Activated CD8-positive, alpha-beta memory T cell treated with anti-CD3 and anti-CD28 coated beads for 48 hours (primary cell): ENCODE results near the gene OLFML3.
A peak's percentile ranks its signal among the peaks of the same experiment; 100 is the strongest.

Experiments used
- DNase-seq, 3 experiments: peaks; one replicate each; pipeline ENCODE4 v3.0.0-alpha.2; 2020; ENCODE audit warnings: low read depth in 2 of 3, low spot score in 2 of 3

Gene OLFML3, protein sequence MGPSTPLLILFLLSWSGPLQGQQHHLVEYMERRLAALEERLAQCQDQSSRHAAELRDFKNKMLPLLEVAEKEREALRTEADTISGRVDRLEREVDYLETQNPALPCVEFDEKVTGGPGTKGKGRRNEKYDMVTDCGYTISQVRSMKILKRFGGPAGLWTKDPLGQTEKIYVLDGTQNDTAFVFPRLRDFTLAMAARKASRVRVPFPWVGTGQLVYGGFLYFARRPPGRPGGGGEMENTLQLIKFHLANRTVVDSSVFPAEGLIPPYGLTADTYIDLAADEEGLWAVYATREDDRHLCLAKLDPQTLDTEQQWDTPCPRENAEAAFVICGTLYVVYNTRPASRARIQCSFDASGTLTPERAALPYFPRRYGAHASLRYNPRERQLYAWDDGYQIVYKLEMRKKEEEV

DNA sequence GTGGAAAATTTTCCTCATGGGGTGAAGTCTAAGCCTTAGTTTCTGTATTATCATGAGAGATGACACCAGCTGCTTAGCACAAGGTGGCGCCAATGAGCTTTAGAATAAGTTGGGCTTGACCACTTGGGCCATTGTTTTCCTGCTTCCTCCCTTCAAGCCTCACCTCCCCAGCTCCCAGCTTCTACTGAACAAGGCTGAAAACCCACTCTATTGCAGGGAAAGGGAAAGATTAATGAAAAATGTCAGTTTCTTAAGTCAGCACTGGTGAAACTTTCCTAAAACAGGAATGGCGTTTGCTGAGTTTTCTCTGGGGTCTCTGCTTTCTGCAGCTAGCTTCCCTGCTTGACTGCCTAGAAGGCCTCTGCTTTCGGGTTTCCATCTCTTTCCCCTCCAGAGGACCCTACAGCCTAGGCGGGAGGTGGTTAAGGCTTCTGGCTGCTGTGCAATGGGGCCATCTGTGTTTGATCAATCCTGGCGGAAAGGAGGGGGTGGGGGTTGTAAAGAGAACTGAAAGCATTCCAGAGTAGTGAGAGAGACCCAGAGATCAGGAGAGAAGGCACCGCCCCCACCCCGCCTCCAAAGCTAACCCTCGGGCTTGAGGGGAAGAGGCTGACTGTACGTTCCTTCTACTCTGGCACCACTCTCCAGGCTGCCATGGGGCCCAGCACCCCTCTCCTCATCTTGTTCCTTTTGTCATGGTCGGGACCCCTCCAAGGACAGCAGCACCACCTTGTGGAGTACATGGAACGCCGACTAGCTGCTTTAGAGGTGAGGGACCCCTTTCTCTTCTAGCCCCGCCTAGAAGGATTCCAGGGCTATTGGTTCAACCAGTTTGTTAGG lies at the start of gene OLFML3:
TSS of gene OLFML3 (plus strand) at position 612 of the 840 bp plus-strand sequence. CDS start at position 655, 43 bp downstream.
- DNase-seq: no peak

DNA sequence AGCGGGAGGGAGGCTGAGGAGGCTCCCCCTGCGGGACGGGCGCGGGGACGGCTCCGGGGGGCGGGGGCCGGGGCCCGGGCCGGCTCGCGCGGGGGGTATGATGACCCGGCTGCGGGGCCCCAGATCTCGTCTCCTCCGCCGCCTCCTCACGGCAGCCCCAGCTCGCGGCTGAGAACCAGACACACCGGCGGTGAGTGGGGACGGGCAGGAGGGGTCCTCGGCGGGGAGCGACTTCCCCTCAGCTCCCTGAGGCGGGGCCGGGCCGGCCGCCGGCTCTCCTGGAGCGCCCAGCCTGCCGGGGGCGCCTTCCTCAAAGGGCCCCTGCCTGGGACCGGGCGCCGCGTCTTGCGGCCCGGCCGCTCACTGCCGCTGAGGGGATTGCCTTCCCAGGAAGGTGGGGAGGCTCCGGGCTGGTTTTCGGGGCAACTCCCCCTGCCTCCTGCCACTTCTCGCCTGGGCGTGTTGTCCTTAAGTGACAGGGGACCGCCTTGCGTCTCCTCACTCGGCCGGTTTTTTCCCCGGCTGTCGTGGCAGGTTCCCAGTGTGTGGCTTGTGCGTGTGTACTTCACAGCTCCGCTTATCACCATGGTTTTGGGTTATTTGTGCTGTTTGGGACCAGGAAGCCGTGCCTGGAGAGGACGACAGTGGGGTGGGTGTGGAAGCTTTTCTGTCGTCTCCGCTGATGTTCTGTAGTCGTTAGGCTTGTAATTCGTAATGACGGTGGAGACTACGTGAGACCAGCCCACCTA lies 49.4 kb upstream of the OLFML3 start:
- peak; percentile 39 to 43 (median 40) for DNase-seq

DNA sequence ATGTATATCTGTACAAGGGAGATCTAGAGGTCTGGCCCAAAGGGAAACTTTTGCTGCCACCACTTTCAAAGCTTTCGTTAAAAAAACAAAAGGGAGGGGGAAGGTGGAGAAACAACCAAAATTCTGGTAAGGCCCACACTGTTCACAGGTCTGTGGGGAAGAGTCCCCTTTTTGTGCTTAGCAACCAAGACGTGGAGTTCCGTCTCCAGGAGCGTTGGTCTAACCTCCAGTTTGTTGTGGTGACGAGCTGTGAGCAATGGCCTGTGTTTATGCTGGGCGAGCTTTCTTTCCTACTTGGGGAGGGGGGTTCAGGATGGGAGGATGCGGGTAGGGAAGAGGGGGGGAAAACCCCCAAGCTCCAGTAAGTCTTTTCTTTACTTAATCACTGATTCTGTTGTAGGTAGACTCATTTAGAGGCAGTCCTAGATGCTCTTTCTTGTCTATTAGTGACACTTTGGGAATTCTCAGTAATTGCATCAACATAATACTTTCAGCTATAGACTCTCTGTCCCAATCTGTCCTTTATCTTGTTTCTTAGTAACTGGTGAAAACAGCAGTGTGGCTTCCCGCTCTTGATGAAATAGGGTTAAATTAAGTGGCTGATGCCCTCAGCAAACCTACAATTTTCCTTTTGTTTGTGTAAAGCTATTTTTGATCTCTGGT lies 48.6 kb upstream of the OLFML3 start:
- DNase-seq: peak; percentile 23 to 50 (median 38)

DNA sequence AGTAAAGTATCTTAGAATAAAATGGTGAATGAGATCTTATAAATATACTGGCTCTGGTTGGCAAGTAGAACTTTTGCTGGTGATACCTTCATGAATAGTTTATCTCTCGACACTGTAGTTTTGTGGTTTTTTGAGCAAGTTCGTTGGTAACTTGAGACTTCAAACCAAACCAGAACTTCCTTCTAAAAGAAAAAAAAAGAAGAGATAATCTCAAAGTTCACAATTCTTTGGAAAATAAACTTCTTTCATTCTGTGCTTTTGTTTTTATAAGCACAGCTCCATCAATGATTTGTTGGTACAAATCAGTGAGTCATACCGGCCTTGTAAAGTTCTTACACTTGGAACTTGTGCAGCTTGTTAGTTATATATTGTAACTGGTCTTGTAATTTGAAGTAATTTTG lies 47.8 kb upstream of the OLFML3 start:
- DNase-seq: no peak

DNA sequence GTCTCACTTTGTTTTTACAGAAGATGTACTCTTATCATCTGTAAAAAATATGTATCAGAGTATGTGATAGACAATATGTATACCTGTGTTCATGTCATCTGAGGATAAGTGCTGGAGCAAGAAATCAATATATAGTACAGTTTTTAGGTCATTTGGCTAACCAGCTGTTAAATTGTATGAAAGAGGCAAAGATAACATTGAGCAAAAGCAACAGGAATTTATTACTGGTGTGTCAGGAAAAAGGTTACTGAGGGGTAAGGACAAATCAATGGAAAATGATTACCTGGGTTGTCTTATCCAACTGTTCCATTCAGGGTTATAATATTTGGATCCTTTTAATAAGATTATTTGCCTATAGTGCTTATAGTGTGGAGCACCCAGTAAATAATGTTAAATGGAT lies 45.3 kb upstream of the OLFML3 start:
- no peak for DNase-seq

DNA sequence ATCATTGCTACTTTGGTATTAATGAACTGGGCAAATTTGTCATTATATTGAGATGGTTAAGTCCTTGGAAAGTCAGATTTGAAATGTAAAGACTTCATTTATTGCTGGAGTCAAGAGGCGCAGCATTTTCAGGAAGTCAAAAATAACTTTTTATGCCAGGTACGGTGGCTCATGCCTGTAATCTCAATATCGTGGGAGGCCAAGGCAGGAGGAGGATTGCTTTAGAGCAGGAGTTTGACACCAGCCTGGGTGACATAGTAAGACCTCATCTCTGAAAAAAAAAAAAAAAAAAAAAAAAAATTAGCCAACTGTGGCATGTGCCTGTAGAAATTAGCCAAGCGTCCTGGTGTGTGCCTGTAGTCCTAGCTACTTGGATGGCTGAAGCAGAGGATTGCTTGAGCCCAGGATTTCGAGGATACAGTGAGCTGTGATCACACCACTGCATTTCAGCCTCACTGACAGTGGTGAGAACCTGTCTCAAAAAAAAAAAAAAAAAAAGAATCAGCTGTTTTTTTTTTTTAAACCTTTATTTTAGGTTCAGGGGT lies 44.7 kb upstream of the OLFML3 start:
- DNase-seq: no peak

DNA sequence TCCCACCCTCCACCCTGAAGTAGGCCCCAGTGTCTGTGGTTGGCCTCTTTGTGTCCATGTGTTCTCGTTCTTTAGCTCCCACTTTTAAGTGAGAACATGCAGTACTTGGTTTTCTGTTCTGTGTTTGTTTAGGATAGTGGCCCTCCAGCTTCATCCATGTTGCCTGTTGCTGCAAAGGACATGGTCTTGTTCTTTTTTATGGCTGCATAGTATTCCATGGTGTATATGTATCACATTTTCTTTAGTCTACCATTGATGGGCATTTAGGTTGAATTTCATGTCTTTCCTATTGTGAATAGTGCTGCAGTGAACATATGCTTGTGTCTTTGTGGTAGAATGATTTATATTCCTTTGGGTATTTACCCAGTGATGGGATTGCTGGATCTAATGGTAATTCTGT lies 44.1 kb upstream of the OLFML3 start:
- DNase-seq: no peak

DNA sequence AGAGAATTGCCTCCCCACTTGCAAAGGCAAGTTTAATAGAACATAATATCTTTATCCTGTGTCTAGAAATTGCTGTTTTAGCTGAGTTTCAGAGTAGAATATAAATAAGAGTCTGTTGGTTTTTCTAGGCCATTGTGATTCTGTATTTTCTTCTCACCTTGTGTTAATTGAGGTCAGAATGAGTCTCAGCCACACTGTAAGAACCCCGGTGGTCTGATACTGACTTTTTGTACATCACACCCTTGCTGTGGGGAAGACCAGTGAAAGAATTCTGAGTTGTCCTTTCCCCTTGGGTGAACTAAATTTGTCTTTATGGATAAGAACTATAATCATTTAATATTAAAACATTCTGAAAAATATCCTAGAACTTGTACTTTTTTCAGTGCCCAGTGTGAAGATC lies 43.3 kb upstream of the OLFML3 start:
- no peak for DNase-seq

DNA sequence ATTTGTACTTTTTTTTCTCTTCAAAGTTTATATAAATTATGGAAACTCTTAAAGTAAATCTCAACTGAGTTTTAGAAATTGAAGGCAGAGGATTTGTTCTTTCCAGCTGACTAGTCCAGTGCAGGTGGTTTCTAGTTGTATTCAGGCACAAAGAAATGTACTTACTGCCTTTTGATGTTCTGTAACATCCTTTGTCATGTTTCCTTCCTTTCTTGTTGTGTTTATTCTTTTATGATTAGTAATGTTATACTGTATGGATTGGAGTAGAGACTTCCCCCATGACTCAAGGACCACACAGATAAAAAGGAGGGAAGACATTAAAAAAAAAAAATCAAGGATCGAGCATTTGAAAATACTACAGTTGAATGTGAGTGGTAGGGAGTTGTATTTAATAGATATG lies 42.1 kb upstream of the OLFML3 start:
- DNase-seq: no peak

DNA sequence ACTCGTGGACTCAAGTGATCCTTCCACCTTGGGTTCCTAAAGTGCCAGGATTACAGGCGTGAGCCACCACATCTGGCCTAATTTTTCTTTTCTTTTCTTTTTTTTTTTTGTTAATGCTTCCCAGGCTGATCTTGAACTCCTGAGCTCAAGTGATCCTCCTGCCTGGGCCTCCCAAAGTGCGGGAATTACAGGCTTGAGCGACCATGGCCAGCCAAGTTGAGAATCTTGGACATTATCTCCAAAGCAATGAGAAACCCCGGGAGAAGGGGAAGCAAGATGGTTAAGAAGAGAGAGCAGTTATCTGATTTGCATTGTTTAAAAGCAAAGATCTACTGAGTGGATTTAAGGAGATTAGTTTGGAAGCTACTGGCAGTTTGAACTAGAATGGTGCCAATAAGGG lies 41.1 kb upstream of the OLFML3 start:
- no peak for DNase-seq

DNA sequence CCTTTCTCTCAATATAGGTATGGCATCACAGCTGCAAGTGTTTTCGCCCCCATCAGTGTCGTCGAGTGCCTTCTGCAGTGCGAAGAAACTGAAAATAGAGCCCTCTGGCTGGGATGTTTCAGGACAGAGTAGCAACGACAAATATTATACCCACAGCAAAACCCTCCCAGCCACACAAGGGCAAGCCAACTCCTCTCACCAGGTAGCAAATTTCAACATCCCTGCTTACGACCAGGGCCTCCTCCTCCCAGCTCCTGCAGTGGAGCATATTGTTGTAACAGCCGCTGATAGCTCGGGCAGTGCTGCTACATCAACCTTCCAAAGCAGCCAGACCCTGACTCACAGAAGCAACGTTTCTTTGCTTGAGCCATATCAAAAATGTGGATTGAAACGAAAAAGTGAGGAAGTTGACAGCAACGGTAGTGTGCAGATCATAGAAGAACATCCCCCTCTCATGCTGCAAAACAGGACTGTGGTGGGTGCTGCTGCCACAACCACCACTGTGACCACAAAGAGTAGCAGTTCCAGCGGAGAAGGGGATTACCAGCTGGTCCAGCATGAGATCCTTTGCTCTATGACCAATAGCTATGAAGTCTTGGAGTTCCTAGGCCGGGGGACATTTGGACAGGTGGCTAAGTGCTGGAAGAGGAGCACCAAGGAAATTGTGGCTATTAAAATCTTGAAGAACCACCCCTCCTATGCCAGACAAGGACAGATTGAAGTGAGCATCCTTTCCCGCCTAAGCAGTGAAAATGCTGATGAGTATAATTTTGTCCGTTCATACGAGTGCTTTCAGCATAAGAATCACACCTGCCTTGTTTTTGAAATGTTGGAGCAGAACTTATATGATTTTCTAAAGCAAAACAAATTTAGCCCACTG lies 38.7 kb upstream of the OLFML3 start:
- peak in 2 of 3 experiments; percentile 19 to 51 for DNase-seq

DNA sequence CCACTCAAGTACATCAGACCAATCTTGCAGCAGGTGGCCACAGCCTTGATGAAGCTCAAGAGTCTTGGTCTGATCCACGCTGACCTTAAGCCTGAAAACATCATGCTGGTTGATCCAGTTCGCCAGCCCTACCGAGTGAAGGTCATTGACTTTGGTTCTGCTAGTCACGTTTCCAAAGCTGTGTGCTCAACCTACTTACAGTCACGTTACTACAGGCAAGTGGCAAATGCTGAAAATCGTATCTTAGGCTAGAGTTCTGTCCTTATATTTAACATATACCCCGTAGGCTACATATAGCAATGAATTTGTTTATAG lies 38.1 kb upstream of the OLFML3 start:
- no peak for DNase-seq

DNA sequence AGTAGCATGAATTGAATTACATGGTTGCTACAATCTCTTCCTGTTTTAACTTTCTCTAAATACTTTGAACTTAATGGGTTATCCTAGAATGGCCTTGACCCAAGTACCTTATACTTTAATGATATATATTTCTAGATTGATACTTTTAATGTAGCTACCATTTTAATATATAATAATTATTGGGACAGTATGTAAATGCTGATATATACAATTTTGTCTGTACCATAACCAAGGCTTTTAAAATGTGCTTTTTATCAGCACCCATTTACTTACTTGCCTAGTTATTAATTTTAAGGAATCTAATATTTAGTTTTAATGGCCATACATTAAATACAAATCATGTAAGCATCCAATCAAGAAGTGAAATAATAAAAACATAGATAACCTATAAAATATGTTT lies 36.7 kb upstream of the OLFML3 start:
- no peak for DNase-seq

DNA sequence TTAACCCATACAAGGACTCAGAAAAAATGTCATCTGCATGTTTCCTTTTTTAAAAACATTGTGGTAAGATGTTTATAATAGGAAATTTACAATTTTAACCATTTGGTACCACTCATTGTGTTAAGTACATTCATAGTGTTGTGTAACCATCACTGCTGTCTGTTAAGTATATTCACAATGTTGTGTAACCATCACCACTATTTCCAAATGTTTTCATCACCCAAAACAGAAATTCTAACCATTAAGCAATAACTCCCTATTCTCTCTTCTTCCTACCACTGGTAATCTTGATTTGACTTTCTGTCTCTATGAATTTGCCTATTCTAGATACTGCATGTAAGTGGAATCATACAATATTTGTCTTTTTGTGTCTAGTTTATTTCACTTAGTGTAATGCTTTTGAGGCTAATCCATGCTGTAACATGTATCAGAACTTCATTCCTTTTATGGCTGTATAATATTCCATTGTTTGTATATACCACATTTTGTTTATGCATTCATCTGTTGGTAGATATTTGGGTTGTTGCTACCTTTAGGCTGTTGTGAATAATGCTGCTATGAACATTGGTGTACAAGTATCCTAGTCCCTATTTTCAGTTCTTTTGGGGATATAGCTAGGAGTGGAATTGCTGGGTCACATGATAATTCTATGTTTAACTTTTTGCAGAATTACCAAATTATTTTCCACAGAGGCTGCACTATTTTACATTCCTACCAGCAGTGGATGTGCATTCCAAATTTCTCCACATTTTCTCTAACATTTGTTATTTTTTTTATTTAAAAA lies 36.1 kb upstream of the OLFML3 start:
- no peak for DNase-seq

DNA sequence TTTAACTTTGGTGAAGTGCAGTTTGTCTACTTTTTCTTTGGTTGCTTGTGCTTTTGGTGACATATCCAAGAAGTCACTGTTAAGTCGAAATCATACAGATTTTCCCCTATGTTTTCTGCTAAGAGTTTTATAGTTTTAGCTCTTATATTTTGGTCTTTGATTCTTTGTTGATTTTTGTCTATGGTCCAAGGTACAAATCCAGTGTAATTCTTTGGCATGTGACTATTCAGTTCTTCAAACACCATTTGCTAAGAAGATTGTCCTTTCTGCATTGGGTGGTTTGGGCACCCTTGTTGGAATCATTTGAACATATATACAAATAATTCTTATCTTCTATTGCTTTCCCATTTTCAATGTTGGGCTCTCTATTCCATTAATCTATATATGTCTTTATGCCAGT lies 33.9 kb upstream of the OLFML3 start:
- DNase-seq: no peak

DNA sequence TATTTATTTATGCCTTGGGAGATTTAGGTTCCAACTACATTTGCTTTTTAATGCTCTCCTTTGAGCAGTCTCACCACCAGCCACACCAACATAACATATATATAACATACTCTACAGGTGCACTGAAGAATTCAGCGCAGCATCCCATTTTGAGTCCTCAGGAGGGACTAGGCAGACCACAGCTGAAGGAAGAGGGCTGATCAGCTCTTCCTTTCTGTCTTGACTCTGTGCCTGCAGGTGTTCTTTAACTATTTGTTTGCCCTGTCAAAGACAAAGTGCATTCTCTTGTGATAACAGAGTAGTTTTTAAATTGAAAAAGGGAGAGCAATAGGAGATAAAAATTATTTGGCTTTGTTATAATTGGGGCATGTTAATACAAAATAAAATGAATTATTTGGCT lies 33.2 kb upstream of the OLFML3 start:
- DNase-seq: no peak

DNA sequence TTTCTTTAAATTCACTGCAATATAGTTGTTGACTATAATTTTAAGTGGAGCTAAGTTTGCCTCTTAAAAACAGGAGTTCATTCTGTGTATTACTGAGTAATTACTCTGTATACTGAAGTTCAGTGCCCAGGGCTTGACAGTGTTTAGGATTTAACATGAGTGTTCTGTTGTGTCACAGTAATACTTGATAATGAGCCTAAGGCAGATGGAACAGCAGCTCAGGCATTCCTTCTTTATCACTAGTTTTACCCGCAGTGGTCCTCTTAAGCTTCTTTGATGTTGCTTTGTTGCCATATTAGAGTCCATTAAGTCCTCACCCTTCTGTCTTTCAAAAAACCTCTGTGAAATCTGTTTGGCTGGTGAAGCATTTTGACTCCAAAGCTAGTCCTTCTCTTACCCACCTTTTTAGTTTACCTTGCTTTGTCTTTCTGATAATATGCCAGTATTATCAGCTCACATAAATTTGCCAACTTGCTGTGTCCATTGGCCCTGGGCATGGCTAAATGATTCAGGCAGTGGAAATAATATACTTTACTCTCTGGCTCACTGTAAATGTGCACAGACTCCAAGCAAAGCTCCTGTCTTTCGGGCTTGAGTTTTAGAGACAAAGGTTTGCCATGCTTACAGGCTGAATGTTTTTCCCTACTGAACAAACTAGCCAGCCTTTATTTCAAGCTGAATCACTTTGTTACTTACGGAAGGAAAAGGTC lies 32.4 kb upstream of the OLFML3 start:
- no peak for DNase-seq

DNA sequence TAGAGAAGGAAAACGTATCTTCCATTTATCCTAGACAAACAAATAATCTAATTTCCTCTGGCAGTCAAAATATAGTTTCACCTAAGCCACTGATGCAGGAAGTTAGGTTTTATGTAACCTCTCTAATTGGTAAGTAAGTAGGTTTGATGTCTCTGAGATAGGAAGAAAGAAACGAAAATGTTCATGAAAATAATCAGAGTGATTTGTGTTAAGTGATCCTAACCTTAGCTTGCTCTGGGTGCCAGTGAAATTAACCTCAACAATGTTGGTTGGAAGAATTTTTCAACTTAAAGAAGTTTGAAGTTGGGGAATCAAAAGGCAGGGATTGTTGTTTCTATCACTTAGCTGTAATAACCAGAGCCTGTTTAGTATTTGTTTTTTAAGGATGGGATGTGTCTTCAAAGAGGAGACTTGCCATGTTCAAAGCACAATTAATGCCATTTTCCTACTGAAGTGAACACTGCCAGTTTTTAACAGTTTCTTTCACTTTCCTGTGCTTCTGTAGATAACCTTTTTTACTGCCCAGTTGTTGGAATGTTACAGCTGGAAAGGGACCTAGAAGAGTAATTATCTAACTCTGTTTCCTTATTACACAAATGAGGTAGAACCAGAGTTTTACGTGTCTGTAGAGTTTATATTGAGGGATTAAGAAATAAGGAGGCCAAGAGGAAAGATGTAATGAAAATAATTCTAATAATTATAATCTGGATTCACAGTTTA lies 31.7 kb upstream of the OLFML3 start:
- DNase-seq: no peak
